HTERT RPE-1 (cell line): ENCODE measurements around the gene MDGA2.
"Not testable (repeated sequence)": the region's sequence is repeated elsewhere in the genome, so short reads cannot be mapped to it uniquely, and the experiment has no call there.

Source experiments
- in situ Hi-C: fragments of 300-500 bp; cut with MboI; formaldehyde crosslinking; loops from 4 replicates; pipeline ENCODE4 v1.14.3; 2020; ENCODE audit warnings: low sequenced_read_pairs

The MDGA2 gene

GRCh38 chr14:46985529-46986380, 689.6 kb downstream of the MDGA2 start:
- in situ Hi-C loops: no loop called here

GRCh38 chr14:46973295-46973694, 702.1 kb downstream of the MDGA2 start:
- in situ Hi-C loops: no loop called here

- in situ Hi-C loops: no loop called here
Measured at GRCh38 chr14:46964378-46964777, 711.0 kb downstream of the MDGA2 start.

- in situ Hi-C loops: no loop called here
Measured at GRCh38 chr14:46951103-46951502, 724.3 kb downstream of the MDGA2 start.

GRCh38 chr14:46940611-46941010, 734.8 kb downstream of the MDGA2 start:
- in situ Hi-C loops: no loop called here

GRCh38 chr14:46920542-46920941, 754.9 kb downstream of the MDGA2 start:
- in situ Hi-C loops: no loop called here

GRCh38 chr14:46915539-46915938, 759.9 kb downstream of the MDGA2 start:
- in situ Hi-C loops: not testable (repeated sequence)

- in situ Hi-C loops: no loop called here
Measured at GRCh38 chr14:46902837-46903236, 772.6 kb downstream of the MDGA2 start.

- in situ Hi-C loops: no loop called here
Measured at GRCh38 chr14:46894476-46894875, 780.9 kb downstream of the MDGA2 start.

- in situ Hi-C loops: no loop called here
Measured at GRCh38 chr14:46887144-46887543, 788.3 kb downstream of the MDGA2 start.

GRCh38 chr14:46885566-46885965, 789.8 kb downstream of the MDGA2 start:
- in situ Hi-C loops: no loop called here

- in situ Hi-C loops: no loop called here
Measured at GRCh38 chr14:46861753-46862152, 813.7 kb downstream of the MDGA2 start.

GRCh38 chr14:46840944-46841720, 834.3 kb downstream of the MDGA2 start:
- in situ Hi-C loops: no loop called here

GRCh38 chr14:46820291-46820690, 855.1 kb downstream of the MDGA2 start:
- in situ Hi-C loops: no loop called here

- in situ Hi-C loops: no loop called here
Measured at GRCh38 chr14:46819117-46819516, 856.3 kb downstream of the MDGA2 start.

- in situ Hi-C loops: no loop called here
Measured at GRCh38 chr14:46818147-46818546, 857.3 kb downstream of the MDGA2 start.

GRCh38 chr14:46793144-46793543, 882.3 kb downstream of the MDGA2 start:
- in situ Hi-C loops: no loop called here
